Endodermal cell (in vitro differentiated cells): ENCODE results near the gene CCDC102A. TPM values are rescaled to one million over a fixed set of nuclear protein-coding genes. Genes with fewer than 3 reads are reported as not detected.
"Not testable (repeated sequence)": the region's sequence is repeated elsewhere in the genome, so short reads cannot be mapped to it uniquely, and the experiment has no call there.

ENCODE experiments used
- DNase-seq: peaks from one replicate; pipeline ENCODE4 v3.0.0-alpha.2; 2017
- H3K27ac ChIP-seq: 2 replicates; pipeline ENCODE4 v1.5.1; 2013; ENCODE audit warnings: mild to moderate bottlenecking, low read depth, low read length, moderate library complexity
- H3K27me3 ChIP-seq: 2 replicates; pipeline ENCODE4 v1.6.1; 2013; ENCODE audit warnings: mild to moderate bottlenecking, low read length, moderate library complexity; ENCODE audit not compliant: insufficient read depth, control insufficient read depth, poor library complexity, severe bottlenecking
- H3K36me3 ChIP-seq: 2 replicates; pipeline ENCODE4 v1.7.0; 2013; ENCODE audit warnings: mild to moderate bottlenecking, low read length, moderate library complexity; ENCODE audit not compliant: control insufficient read depth, insufficient read depth
- H3K4me1 ChIP-seq: one replicate; pipeline ENCODE4 v1.7.0; 2013; ENCODE audit warnings: low read length; ENCODE audit not compliant: control insufficient read depth, insufficient read depth
- H3K4me3 ChIP-seq: 2 replicates; pipeline ENCODE4 v1.5.1; 2013; ENCODE audit warnings: mild to moderate bottlenecking, low read length, moderate library complexity
- H3K9ac ChIP-seq: 2 replicates; pipeline ENCODE4 v1.6.1; 2013; ENCODE audit warnings: mild to moderate bottlenecking, low read length, moderate library complexity; ENCODE audit not compliant: poor library complexity, severe bottlenecking; ENCODE audit errors: extremely low read depth
- H3K9me3 ChIP-seq: 2 replicates; pipeline ENCODE4 v1.6.1; 2013; ENCODE audit warnings: mild to moderate bottlenecking, low read length, moderate library complexity; ENCODE audit not compliant: control insufficient read depth
- H3K27ac Mint-ChIP-seq: 2 replicates; pipeline ENCODE4 v1.8.0; 2020; ENCODE audit warnings: mixed read lengths
- H3K27me3 Mint-ChIP-seq: 2 replicates; pipeline ENCODE4 v1.8.0; 2021; ENCODE audit warnings: mild to moderate bottlenecking, mixed read lengths; ENCODE audit not compliant: insufficient read depth
- H3K36me3 Mint-ChIP-seq: 2 replicates; pipeline ENCODE4 v1.8.0; 2020; ENCODE audit warnings: low read depth, mixed read lengths
- H3K4me1 Mint-ChIP-seq: 2 replicates; pipeline ENCODE4 v1.8.0; 2020; ENCODE audit warnings: mixed read lengths
- H3K4me3 Mint-ChIP-seq: 2 replicates; pipeline ENCODE4 v1.8.0; 2020; ENCODE audit warnings: mild to moderate bottlenecking, moderate library complexity, mixed read lengths
- H3K9me3 Mint-ChIP-seq: 2 replicates; pipeline ENCODE4 v1.8.0; 2020; ENCODE audit warnings: mild to moderate bottlenecking, mixed read lengths
- CTCF ChIP-seq: fragments of 200-600 bp; sonication (generic); conservative IDR thresholded peaks from 2 replicates; pipeline ENCODE4 v1.5.0; 2021; ENCODE audit warnings: antibody characterized with exemption, mild to moderate bottlenecking
- WGBS, 2 experiments: methylation state at CpG; one replicate each; pipeline versions ENCODE4 v1.1.5 to v1.1.7; 2013; ENCODE audit warnings: missing lambda C conversion rate in 2 of 2, mixed read lengths in 1 of 2; ENCODE audit not compliant: insufficient coverage in 1 of 2, insufficient read length in 1 of 2; 5-methylcytosine and 5-hydroxymethylcytosine counted together
- total RNA-seq, 2 donors: library from RNA; stranded (reverse); fragmentation: NEBNext Ultra II Directional in 1 of 2; extraction: Animal tissue kit (Norgen Biotek cat#: 25700) in 1 of 2; gene quantifications; 2 replicates in 1 of 2; 3 replicates in 1 of 2; pipeline ENCODE4 v1.2.1, GENCODE V29; 2021

The CCDC102A gene
- total RNA-seq, 2 donors from 2014 or later, result 6.7 to 9.8 TPM

DNA sequence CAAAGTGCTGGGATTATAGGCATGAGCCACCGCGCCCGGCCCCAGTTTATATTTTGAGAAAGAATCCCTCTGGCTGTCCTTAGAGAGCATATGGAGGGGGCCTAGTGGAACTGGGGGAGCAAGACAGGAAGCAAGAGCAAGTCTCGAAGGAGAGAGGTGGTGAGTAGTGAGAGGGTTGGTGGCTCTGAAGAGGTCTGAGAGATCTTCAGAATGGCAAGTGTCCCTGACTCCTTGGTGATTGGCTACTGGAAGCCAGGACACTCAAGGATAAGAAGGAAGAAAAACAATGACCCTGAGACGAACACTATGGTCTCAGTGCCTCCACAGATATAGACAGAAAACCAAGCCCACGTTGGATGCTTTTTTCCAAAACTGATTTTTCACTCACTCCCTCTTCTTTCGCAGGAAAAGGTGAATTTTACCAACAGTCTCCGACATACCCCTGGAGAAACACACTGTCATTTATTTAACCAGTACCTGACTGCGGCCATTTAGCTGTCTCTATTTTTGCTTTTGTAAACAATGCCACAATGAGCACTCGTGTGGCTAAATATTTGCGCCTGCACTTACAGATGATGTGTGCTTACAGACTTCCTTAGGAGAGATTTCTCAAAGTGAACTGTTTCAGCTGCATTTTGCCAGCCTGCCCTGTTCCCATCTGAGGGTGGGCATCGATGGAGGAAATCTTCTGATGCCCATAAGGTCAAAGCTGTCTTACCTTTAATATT is 34.2 kb downstream of the CCDC102A start:
- TF ChIP-seq CTCF, result no peak
- H3K4me3 Mint-ChIP-seq, result no peak overlapping the region
- DNase-seq, result no peak
- peaks cover 3% of the 10 kb centered on the region for H3K27me3 Mint-ChIP-seq
- H3K9me3 Mint-ChIP-seq, result no peaks in the 10 kb centered on the region
- Histone ChIP-seq H3K4me3 (no peak overlapping the region), H3K27ac (no peak overlapping the region), H3K36me3 (no peaks in the 10 kb centered on the region), H3K27me3 (no peaks in the 10 kb centered on the region), H3K4me1 (no peaks in the 10 kb centered on the region), H3K9me3 (no peaks in the 10 kb centered on the region), H3K9ac (no peak overlapping the region)
- no peaks in the 10 kb centered on the region for H3K36me3 Mint-ChIP-seq
- peaks cover 15% of the 10 kb centered on the region for H3K4me1 Mint-ChIP-seq
- H3K27ac Mint-ChIP-seq, result no peak overlapping the region
- WGBS, 2 experiments, result 82 to 91% methylated on average over 11 to 12 of the region's 12 CpGs

- TF ChIP-seq CTCF, result no peak
- peaks cover 3% of the 10 kb centered on the region for H3K27me3 Mint-ChIP-seq
- H3K4me1 Mint-ChIP-seq, result peaks cover 15% of the 10 kb centered on the region
- no peaks in the 10 kb centered on the region for H3K27me3 ChIP-seq
- no peaks in the 10 kb centered on the region for H3K9me3 ChIP-seq
- H3K27ac ChIP-seq, result no peak overlapping the region
- no peaks in the 10 kb centered on the region for H3K9me3 Mint-ChIP-seq
- no peak overlapping the region for H3K27ac Mint-ChIP-seq
- no peak overlapping the region for H3K9ac ChIP-seq
- 85 to 90% methylated on average over 5 to 7 of the region's 7 CpGs for WGBS, 2 experiments
- no peak overlapping the region for H3K4me3 ChIP-seq
- DNase-seq, result no peak
- no peaks in the 10 kb centered on the region for H3K36me3 ChIP-seq
- H3K4me1 ChIP-seq, result no peaks in the 10 kb centered on the region
- no peak overlapping the region for H3K4me3 Mint-ChIP-seq
- no peaks in the 10 kb centered on the region for H3K36me3 Mint-ChIP-seq
Measured at GRCh38 chr16:57501492-57501891, 34.9 kb downstream of the CCDC102A start.

GRCh38 chr16:57500578-57501111 is 35.7 kb downstream of the CCDC102A start:
- no peaks in the 10 kb centered on the region for H3K9me3 Mint-ChIP-seq
- no peak overlapping the region for H3K4me3 Mint-ChIP-seq
- WGBS, 2 experiments, result 81 to 89% methylated on average over 4 to 9 of the region's 9 CpGs
- H3K27ac ChIP-seq, result no peak overlapping the region
- H3K9ac ChIP-seq, result no peak overlapping the region
- H3K27ac Mint-ChIP-seq, result no peak overlapping the region
- H3K27me3 ChIP-seq, result no peaks in the 10 kb centered on the region
- TF ChIP-seq CTCF, result no peak
- H3K4me1 Mint-ChIP-seq, result peaks cover 15% of the 10 kb centered on the region
- no peak for DNase-seq
- no peaks in the 10 kb centered on the region for H3K9me3 ChIP-seq
- no peaks in the 10 kb centered on the region for H3K36me3 Mint-ChIP-seq
- no peaks in the 10 kb centered on the region for H3K36me3 ChIP-seq
- H3K4me1 ChIP-seq, result no peaks in the 10 kb centered on the region
- no peak overlapping the region for H3K4me3 ChIP-seq
- peaks cover 3% of the 10 kb centered on the region for H3K27me3 Mint-ChIP-seq

GRCh38 chr16:57499941-57500340 is 36.4 kb downstream of the CCDC102A start:
- not testable (repeated sequence) for H3K27me3 ChIP-seq, H3K27ac ChIP-seq, H3K36me3 Mint-ChIP-seq, H3K9me3 ChIP-seq, DNase-seq, H3K27me3 Mint-ChIP-seq, H3K9ac ChIP-seq, H3K27ac Mint-ChIP-seq, H3K4me3 Mint-ChIP-seq, H3K4me1 ChIP-seq, H3K9me3 Mint-ChIP-seq, H3K4me3 ChIP-seq, H3K36me3 ChIP-seq
- 92 to 100% methylated on average over 2 to 11 of the region's 11 CpGs for WGBS, 2 experiments
- peaks cover 15% of the 10 kb centered on the region for H3K4me1 Mint-ChIP-seq
